ENCODE measurements around the gene OPTC. TPM values are rescaled to one million over a fixed set of nuclear protein-coding genes. Genes with fewer than 3 reads are reported as not detected.

Gene OPTC
- total RNA-seq, 1 experiment from 2014 or later, result not detected

GRCh38 chr1:203504400-203505250 lies 10.7 kb downstream of the OPTC start:
- ChIA-PET POLR2A (interaction anchor here (1.3 to 1.4 kb wide), 2 partner anchors 17 to 197 kb away, joined by 4 to 6 read pairs; no protein-coding TSS in a partner anchor), CTCF (interaction anchor here (0.6 to 3.3 kb wide), 26 partner anchors 11 to 342 kb away, joined by 3 to 73 read pairs (median 4); partner anchors contain the start of genes ATP2B4 and OPTC), RAD21 (ENCODE audit: low non-redundant PET in 1 of 2, low total read pairs in 2 of 2, uncharacterized antibody in 2 of 2, unreplicated experiment in 2 of 2) (interaction anchor here (1.2 to 1.7 kb wide), 6 partner anchors 169 to 237 kb away, joined by 3 to 8 read pairs (median 5); no protein-coding TSS in a partner anchor)
- TF ChIP-seq YY1 (IDR thresholded peaks at IDR 0.05; ENCODE audit: extremely low read depth, insufficient replicate concordance, low read depth, low read length) (peak; percentile 58), ELF1 (IDR thresholded peaks at IDR 0.05; ENCODE audit: borderline replicate concordance, low read depth) (no peak), CBX3 (IDR thresholded peaks at IDR 0.05; ENCODE audit: low read depth) (0 out of 2 replicates have a peak, but pooled peaks have one; percentile 37), RAD21 (IDR thresholded peaks at IDR 0.05; ENCODE audit: low read depth) (peak; percentile 86), EZH2 (IDR thresholded peaks at IDR 0.05) (no peak)
- TF ChIP-seq, protein P1, sequence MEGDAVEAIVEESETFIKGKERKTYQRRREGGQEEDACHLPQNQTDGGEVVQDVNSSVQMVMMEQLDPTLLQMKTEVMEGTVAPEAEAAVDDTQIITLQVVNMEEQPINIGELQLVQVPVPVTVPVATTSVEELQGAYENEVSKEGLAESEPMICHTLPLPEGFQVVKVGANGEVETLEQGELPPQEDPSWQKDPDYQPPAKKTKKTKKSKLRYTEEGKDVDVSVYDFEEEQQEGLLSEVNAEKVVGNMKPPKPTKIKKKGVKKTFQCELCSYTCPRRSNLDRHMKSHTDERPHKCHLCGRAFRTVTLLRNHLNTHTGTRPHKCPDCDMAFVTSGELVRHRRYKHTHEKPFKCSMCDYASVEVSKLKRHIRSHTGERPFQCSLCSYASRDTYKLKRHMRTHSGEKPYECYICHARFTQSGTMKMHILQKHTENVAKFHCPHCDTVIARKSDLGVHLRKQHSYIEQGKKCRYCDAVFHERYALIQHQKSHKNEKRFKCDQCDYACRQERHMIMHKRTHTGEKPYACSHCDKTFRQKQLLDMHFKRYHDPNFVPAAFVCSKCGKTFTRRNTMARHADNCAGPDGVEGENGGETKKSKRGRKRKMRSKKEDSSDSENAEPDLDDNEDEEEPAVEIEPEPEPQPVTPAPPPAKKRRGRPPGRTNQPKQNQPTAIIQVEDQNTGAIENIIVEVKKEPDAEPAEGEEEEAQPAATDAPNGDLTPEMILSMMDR (IDR thresholded peaks at IDR 0.05 in 2 of 3, conservative IDR thresholded peaks at IDR 0.05 in 1 of 3; ENCODE audit: borderline replicate concordance in 1 of 3, insufficient read depth in 1 of 3, low read depth in 2 of 3, low read length in 2 of 3), result peak; percentile 70 to 85 (median 83)
- intact Hi-C loops (cut with micrococcal nuclease), result loop anchor here (1.0 to 5.0 kb wide), 2 partner anchors 162 to 198 kb away; no protein-coding TSS in a partner anchor
- Histone ChIP-seq H3K27me3 (ENCODE audit: insufficient read depth, low read length) (peaks cover 13% of the 10 kb centered on the region; the same call in 1 of the 2 replicates), H3K79me2 (ENCODE audit: insufficient read depth, low read length) (no peaks in the 10 kb centered on the region), H3K9me2 (ENCODE audit: insufficient read depth) (no peaks in the 10 kb centered on the region), H2AFZ (ENCODE audit: low read depth, low read length, poor library complexity, severe bottlenecking) (peak overlapping the region; percentile 14), H3K4me1 (ENCODE audit: control insufficient read depth in 1 of 2, insufficient read depth in 2 of 2, low read length in 2 of 2) (peaks cover 0 to 7% of the 10 kb centered on the region in 2 experiments; a peak in 1 of 4 replicates), H3K9ac (ENCODE audit: low read length) (no peak overlapping the region), H3K36me3 (ENCODE audit: control insufficient read depth in 1 of 2, insufficient read depth in 2 of 2, low read length in 2 of 2) (no peaks in the 10 kb centered on the region), H3K27ac (ENCODE audit: low read depth, low read length) (no peak overlapping the region), H3K9me3 (ENCODE audit: control insufficient read depth in 1 of 2, insufficient read depth in 1 of 2, low read depth in 1 of 2, low read length in 2 of 2) (no peaks in the 10 kb centered on the region), H4K20me1 (ENCODE audit: insufficient read depth) (no peaks in the 10 kb centered on the region), H3K4me3 (replicated peaks in 1 of 2; ENCODE audit: low read depth in 1 of 2, low read length in 2 of 2) (no peak overlapping the region), H3K4me2 (ENCODE audit: low read length) (peak overlapping the region; percentile 38; the same call in 1 of the 2 replicates)
- DNase-seq (ENCODE audit: low read depth, low spot score) (peak; percentile 70), ATAC-seq (peak; percentile 98)
- no TSS peak for BruUV-seq (replicated peaks)
